Activated CD4-positive, CD25-positive, alpha-beta regulatory T cell (primary cell): Measurements from ENCODE around the gene BMPR1B.

ENCODE experiments used
- DNase-seq, 4 experiments: peaks; one replicate each; lab custom pipeline; 2025; lab: John Stamatoyannopoulos, UW

The BMPR1B gene

DNA sequence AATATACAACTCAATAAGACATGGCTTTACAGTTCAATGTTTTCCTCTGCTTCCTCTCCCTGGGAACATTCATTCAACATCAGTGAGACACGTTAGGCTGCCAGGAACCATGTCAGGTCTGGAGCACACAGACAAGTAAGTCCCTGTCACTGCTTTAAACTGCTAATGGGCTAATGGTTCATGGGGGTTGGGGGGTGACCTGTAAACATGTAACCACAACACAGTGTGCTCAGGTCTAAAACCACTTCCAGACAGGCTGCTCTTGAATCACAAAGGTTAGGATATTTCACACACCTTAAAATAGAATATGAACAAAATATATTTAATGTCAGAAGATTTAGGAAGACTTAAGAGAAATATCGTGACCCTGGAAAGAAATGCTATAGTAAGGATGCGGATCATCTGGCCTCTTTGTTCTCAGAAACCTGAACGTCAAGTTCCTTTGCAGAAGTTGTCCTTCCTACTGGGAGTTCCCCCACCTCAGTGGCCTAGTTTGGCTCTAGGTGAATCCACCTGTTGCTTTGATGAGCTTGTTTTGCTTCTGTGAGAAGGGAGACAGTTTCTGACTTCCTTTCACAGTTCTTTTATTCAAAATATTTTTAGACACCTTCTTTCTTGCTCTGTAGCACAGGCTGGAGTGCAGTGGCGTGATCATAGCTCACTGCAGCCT is 431.1 kb downstream of the BMPR1B start:
- no peak for DNase-seq

DNA sequence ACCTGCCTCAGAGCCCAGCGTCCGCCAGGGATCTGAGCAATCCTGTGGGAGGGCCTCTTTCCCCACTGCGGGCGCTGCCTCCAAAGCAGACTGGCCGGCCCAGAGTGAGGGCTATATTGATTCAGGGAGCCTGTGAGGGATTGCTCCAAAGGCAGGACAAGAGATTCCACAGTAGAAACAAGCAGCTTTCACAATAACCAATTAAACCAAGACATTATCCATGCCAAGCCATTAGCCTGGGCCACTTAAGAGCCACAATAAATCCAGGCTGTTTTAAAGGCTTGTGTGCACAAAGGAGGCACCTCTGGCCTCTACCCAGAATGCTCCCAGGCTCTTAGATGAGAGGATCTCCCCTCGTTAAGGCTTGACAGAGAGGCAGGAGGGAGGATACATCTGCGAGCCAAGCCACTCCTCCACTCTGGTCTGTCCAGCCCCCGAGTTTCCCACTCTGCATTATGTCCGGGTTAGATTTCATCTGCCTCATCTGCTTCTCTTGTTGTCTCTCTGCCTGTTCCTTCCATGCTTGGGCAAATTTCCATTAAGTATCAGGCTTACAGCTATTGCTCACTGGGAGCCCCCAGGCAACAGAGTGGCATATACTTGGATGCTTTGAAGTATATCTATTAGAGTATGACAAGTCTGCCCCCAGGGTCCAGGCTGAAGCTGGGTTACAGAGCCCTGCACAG is 433.1 kb downstream of the BMPR1B start:
- no peak for DNase-seq

DNA sequence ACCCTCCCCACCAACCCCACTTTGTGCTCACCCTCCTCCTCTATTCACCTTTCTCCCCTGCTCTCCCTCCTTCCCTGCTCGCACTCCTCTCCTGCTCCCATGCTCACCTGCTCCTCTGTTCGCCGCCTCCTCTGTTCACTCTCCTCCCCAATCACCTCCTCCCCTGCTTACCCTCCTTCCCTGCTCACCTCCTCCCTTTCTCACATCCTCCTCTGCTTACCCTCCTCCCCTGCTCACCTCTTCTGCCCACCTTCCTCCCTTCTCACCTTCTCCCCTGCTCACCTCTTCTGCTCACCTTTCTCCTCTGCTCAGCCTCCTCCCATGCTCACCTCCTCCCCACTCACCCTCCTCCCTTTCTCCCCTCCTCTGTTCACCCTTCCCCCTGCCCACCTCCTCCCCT is 433.8 kb downstream of the BMPR1B start:
- no peak for DNase-seq

DNA sequence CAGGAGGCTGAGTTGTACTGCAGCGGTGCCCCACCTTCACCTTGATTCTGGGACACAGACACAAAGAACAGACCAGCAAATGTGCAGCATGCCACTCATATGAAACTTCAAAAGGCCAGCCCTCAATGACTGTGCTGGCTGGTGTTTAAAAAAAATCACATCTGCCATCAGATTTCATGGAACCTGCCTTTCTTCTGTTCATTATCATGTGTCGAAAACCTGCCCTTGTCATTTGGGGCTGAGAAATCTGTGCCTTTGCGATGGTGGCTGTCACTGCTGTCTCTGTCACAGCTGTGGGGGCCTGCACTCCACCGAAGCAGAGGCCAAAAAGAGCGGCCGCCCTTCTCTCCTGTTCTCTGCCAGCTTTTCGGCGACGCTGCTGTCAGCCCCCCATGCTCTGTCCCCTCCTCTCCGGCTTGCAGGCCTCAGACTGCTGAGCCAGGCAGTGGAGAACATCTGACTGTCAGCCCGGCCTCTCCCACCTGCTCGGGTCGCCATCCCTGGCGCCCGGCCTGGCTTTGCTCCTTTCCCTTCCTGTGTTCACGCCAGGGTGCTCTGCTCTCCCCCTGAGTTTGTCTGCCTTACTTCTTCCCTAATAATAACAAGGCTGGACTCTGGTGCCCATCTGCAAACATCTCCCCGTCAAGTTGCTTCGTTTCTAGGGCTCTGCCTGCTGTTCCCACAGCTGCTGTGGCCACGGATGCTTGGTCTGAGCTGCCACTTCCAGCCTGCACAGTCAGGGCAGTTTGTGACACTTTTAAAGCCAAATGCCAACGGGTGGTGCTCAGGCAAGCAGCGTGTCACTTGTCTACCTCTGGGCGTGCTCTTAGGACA is 435.9 kb downstream of the BMPR1B start:
- no peak for DNase-seq

DNA sequence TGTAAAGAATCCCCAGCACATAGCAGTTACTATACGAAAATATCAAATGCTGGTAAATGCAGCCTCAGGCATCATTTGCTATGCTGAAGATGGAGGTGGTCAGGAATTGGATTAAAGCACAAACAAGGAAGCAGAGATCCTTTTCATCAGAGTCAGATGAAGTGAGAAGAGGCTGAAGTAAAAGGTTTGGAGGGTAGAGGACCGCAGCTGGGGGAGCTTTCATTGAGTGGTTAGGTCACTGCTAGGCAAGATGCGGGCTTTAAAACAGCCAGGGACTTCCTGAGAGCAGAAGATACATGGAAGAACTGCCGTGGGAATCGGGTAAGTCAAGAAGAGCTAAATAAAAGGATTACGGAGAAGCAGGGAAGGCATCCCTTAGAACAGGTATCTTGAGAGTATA is 439.6 kb downstream of the BMPR1B start:
- no peak for DNase-seq

DNA sequence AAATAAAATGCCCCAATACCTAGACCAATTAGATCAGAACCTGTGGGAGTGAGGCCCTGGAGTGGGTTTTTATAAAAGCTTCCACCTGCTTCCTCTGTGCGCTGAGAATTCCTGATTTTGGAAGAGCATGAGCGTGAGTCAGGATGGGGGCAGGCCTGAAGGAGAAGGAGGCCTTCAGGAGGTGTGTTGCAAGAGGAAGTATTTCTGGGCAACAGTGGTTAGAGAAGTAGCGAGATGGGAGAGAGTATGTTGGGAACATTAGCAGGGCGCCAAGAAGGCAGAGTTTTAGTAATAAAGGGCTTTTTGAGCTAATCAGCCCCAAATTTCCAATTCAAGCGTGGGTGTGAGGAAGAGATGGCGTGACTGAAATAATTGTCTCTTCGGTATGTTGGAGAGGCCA is 441.2 kb downstream of the BMPR1B start:
- no peak for DNase-seq

DNA sequence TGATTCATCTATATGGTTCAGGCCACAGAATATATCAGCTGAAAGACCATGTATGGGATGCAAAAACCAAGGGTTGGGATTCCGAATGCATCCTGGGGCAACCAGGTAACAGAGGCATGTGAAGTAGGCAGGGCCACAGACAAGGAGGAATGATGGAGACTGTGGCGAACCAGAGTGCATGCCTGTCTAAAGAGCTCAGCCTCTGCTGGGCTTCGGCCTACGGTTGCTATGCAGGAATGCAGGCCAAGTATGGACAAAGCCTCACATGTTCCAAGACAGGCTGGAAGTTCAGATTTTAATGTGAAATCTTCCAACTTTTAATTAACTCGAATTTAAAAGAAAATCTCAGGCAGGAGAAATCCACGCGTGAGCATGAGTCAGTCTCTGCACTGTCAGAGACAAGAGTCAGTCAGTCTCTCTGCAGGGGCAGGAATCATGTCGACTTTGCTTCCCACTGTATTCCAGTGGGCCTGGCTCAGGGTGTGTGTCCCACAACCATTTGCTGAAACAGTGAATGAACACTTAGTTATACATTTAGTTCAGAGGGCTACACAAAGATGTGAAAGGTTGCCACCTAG is 446.6 kb downstream of the BMPR1B start:
- no peak for DNase-seq

DNA sequence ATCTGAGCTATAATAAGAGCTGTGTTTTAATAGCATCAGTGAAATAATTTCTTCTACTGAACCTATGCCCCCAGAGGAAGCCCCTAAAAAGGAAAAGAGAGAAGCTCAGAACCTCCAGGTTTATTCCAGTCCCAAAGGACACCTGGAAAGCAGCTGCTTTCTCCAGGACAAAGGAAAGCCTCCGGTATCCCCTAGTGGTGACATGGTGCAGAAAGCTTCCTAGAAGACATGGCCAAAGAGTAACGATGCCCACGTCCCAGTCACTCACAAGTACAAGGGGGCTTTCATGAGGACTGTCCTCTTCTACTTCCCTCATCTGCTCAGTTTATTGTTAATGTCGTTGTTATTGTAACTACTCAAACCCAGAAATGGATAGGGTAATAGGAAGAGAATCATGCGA is 447.1 kb downstream of the BMPR1B start:
- DNase-seq = no peak
